Trophoblast cell (in vitro differentiated cells and primary cell): ENCODE data around the gene MCL1.

ENCODE experiments used
- DNase-seq, 2 donors: peaks; one replicate each; pipeline ENCODE4 v3.0.0-alpha.2; 2016
- H2AFZ ChIP-seq: 2 replicates; pipeline ENCODE4 v1.6.1; 2013; ENCODE audit warnings: low read length, moderate library complexity, mild to moderate bottlenecking; ENCODE audit not compliant: insufficient read depth, poor library complexity
- H2AK5ac ChIP-seq: 2 replicates; pipeline ENCODE4 v1.6.1; 2013; ENCODE audit warnings: mild to moderate bottlenecking, low read length
- H2BK120ac ChIP-seq: 2 replicates; pipeline ENCODE4 v1.6.1; 2013; ENCODE audit warnings: low read length, mild to moderate bottlenecking, moderate library complexity; ENCODE audit not compliant: insufficient read depth, poor library complexity
- H2BK12ac ChIP-seq: 2 replicates; pipeline ENCODE4 v1.6.1; 2013; ENCODE audit warnings: mild to moderate bottlenecking, low read length, moderate library complexity
- H2BK5ac ChIP-seq: 2 replicates; pipeline ENCODE4 v1.6.1; 2013; ENCODE audit warnings: low read length, low read depth, moderate library complexity, mild to moderate bottlenecking; ENCODE audit not compliant: poor library complexity
- H3K14ac ChIP-seq: 2 replicates; pipeline ENCODE4 v1.6.1; 2013; ENCODE audit warnings: mild to moderate bottlenecking, low read length
- H3K18ac ChIP-seq: 2 replicates; pipeline ENCODE4 v1.6.1; 2013; ENCODE audit warnings: mild to moderate bottlenecking, low read length
- H3K23ac ChIP-seq: 2 replicates; pipeline ENCODE4 v1.6.1; 2013; ENCODE audit warnings: low read length
- H3K27ac ChIP-seq: 2 replicates; pipeline ENCODE4 v1.5.1; 2013; ENCODE audit warnings: low read depth, mild to moderate bottlenecking, inconsistent platforms, low read length, moderate library complexity
- H3K27me3 ChIP-seq: 2 replicates; pipeline ENCODE4 v1.6.1; 2013; ENCODE audit warnings: inconsistent platforms, mild to moderate bottlenecking, low read length, moderate library complexity; ENCODE audit not compliant: insufficient read depth
- H3K36me3 ChIP-seq, 2 experiments: 1 replicate in 1 of 2; 2 replicates in 1 of 2; pipeline ENCODE4 v1.6.1; 2013; ENCODE audit warnings: low read length in 2 of 2, mild to moderate bottlenecking in 2 of 2, moderate library complexity in 1 of 2; ENCODE audit not compliant: insufficient read depth in 2 of 2, control insufficient read depth in 1 of 2
- H3K4ac ChIP-seq: 2 replicates; pipeline ENCODE4 v1.6.1; 2013; ENCODE audit warnings: low read depth, mild to moderate bottlenecking, low read length, moderate library complexity
- H3K4me1 ChIP-seq, 2 experiments: 1 replicate in 1 of 2; 2 replicates in 1 of 2; pipeline ENCODE4 v1.6.1; 2013; ENCODE audit warnings: low read length in 2 of 2, mild to moderate bottlenecking in 2 of 2, moderate library complexity in 1 of 2; ENCODE audit not compliant: insufficient read depth in 2 of 2, control insufficient read depth in 1 of 2
- H3K4me2 ChIP-seq: 2 replicates; pipeline ENCODE4 v1.6.1; 2013; ENCODE audit warnings: inconsistent platforms, mild to moderate bottlenecking, low read length, moderate library complexity
- H3K4me3 ChIP-seq: 2 replicates; pipeline ENCODE4 v1.5.1; 2013; ENCODE audit warnings: mild to moderate bottlenecking, low read depth, low read length, inconsistent platforms
- H3K79me1 ChIP-seq: one replicate; pipeline ENCODE4 v1.6.1; 2013; ENCODE audit warnings: low read length
- H3K79me2 ChIP-seq: 2 replicates; pipeline ENCODE4 v1.6.1; 2013; ENCODE audit warnings: low read length, mild to moderate bottlenecking; ENCODE audit not compliant: control insufficient read depth, insufficient read depth, poor library complexity
- H3K9ac ChIP-seq: 2 replicates; pipeline ENCODE4 v1.6.1; 2013; ENCODE audit warnings: mild to moderate bottlenecking, low read length
- H3K9me3 ChIP-seq: 2 replicates; pipeline ENCODE4 v1.6.1; 2013; ENCODE audit warnings: low read depth, mild to moderate bottlenecking, control low read depth, inconsistent platforms, low read length; ENCODE audit not compliant: insufficient read depth
- H4K12ac ChIP-seq: 2 replicates; pipeline ENCODE4 v1.6.1; 2013; ENCODE audit warnings: low read depth, mild to moderate bottlenecking, low read length, moderate library complexity
- H4K8ac ChIP-seq: 2 replicates; pipeline ENCODE4 v1.6.1; 2013; ENCODE audit warnings: low read depth, mild to moderate bottlenecking, low read length, moderate library complexity
- H4K91ac ChIP-seq: one replicate; pipeline ENCODE4 v1.6.1; 2013; ENCODE audit warnings: low read depth, mild to moderate bottlenecking, low read length, moderate library complexity
- WGBS: extraction: QIAGEN DNeasy Blood & Tissue Kit; methylation state at CpG from one replicate; pipeline ENCODE4 v1.1.7; 2013; ENCODE audit warnings: missing lambda C conversion rate; ENCODE audit not compliant: insufficient read length, insufficient coverage; ENCODE audit errors: extremely low coverage; 5-methylcytosine and 5-hydroxymethylcytosine counted together

The MCL1 gene

GRCh38 chr1:150549496-150550221 lies 29.8 kb downstream of the MCL1 start:
- Histone ChIP-seq H3K4me2 (peak overlapping the region; percentile 74), H3K9me3 (no peaks in the 10 kb centered on the region), H2BK120ac (peak overlapping the region; percentile 33), H3K9ac (peak overlapping the region; percentile 9), H4K91ac (peak overlapping the region; percentile 70), H2BK12ac (no peak overlapping the region), H3K4me3 (peak overlapping the region; percentile 53), H2AK5ac (peak overlapping the region; percentile 42), H3K36me3 (peaks cover 3 to 5% of the 10 kb centered on the region in 2 experiments), H2BK5ac (peak overlapping the region; percentile 38), H3K14ac (peak overlapping the region; percentile 66), H3K4ac (peak overlapping the region; percentile 7), H3K27ac (peak overlapping the region; percentile 91), H4K12ac (no peak overlapping the region), H3K27me3 (no peaks in the 10 kb centered on the region), H3K18ac (peak overlapping the region; percentile 62), H3K79me2 (peaks cover 7% of the 10 kb centered on the region), H3K23ac (no peak overlapping the region), H2AFZ (no peak overlapping the region), H3K79me1 (peaks cover 32% of the 10 kb centered on the region), H3K4me1 (peaks cover 34 to 40% of the 10 kb centered on the region in 2 experiments), H4K8ac (peak overlapping the region; percentile 56)
- WGBS = no CpG with 5 or more reads among the region's 43 CpGs
- DNase-seq = peak in 1 of 2 donors; percentile 55

- Histone ChIP-seq H3K4ac (peak within 1 kb of the TSS; percentile 7), H3K27ac (peak within 1 kb of the TSS; percentile 91), H4K12ac (peak within 1 kb of the TSS; percentile 66), H3K9ac (peak within 1 kb of the TSS; percentile 75), H3K14ac (peak within 1 kb of the TSS; percentile 66), H2BK120ac (peak within 1 kb of the TSS; percentile 54), H3K4me2 (peak within 1 kb of the TSS; percentile 74), H2AK5ac (peak within 1 kb of the TSS; percentile 42), H3K4me3 (peak within 1 kb of the TSS; percentile 64), H3K23ac (no peak within 1 kb of the TSS), H4K91ac (peak within 1 kb of the TSS; percentile 73), H2AFZ (peak within 1 kb of the TSS; percentile 92), H3K4me1 (peaks cover 34 to 40% of the 10 kb centered on the region in 2 experiments), H2BK5ac (peak within 1 kb of the TSS; percentile 84), H2BK12ac (peak within 1 kb of the TSS; percentile 41), H3K79me1 (peaks cover 32% of the 10 kb centered on the region), H4K8ac (peak within 1 kb of the TSS; percentile 56), H3K27me3 (no peaks in the 10 kb centered on the region), H3K9me3 (no peaks in the 10 kb centered on the region), H3K18ac (peak within 1 kb of the TSS; percentile 62), H3K36me3 (no peaks in the 10 kb centered on the region), H3K79me2 (peaks cover 7% of the 10 kb centered on the region)
- DNase-seq = peak; percentile 83
- whole genome bisulfite sequencing = no CpG with 5 or more reads among the region's 91 CpGs
Observed at GRCh38 chr1:150548632-150549495, 30.5 kb downstream of the MCL1 start, which contains the start of gene ADAMTSL4. TSS of gene ADAMTSL4 (plus strand) at chr1:150549408. CDS start at chr1:150552289, 2,881 bp downstream.

- Histone ChIP-seq H3K79me1 (peaks cover 32% of the 10 kb centered on the region), H4K12ac (no peak overlapping the region), H3K79me2 (peaks cover 7% of the 10 kb centered on the region), H3K23ac (no peak overlapping the region), H2AFZ (no peak overlapping the region), H3K4me2 (peak overlapping the region; percentile 74), H4K91ac (peak overlapping the region; percentile 31), H3K27ac (peak overlapping the region; percentile 86), H2BK5ac (no peak overlapping the region), H3K4ac (no peak overlapping the region), H3K9me3 (no peaks in the 10 kb centered on the region), H3K9ac (no peak overlapping the region), H4K8ac (no peak overlapping the region), H2BK12ac (no peak overlapping the region), H3K27me3 (no peaks in the 10 kb centered on the region), H2BK120ac (no peak overlapping the region), H3K14ac (peak overlapping the region; percentile 21), H3K4me1 (peaks cover 33 to 38% of the 10 kb centered on the region in 2 experiments), H3K4me3 (no peak overlapping the region), H3K36me3 (no peaks in the 10 kb centered on the region), H2AK5ac (no peak overlapping the region), H3K18ac (peak overlapping the region; percentile 31)
- no peak for DNase-seq
- WGBS = no CpG with 5 or more reads among the region's 4 CpGs
Observed at GRCh38 chr1:150548324-150548631, 31.1 kb downstream of the MCL1 start.

GRCh38 chr1:150546294-150546937 lies 33.0 kb downstream of the MCL1 start:
- Histone ChIP-seq H3K23ac (no peak overlapping the region), H3K9ac (no peak overlapping the region), H3K18ac (no peak overlapping the region), H2AFZ (no peak overlapping the region), H2BK12ac (no peak overlapping the region), H3K27ac (no peak overlapping the region), H3K4me1 (peaks cover 17 to 21% of the 10 kb centered on the region in 2 experiments), H4K12ac (no peak overlapping the region), H3K4me3 (no peak overlapping the region), H3K4ac (no peak overlapping the region), H3K36me3 (no peaks in the 10 kb centered on the region), H3K14ac (no peak overlapping the region), H3K79me1 (peaks cover 22% of the 10 kb centered on the region), H2AK5ac (no peak overlapping the region), H2BK5ac (no peak overlapping the region), H3K27me3 (no peaks in the 10 kb centered on the region), H2BK120ac (no peak overlapping the region), H4K91ac (no peak overlapping the region), H3K4me2 (no peak overlapping the region), H3K79me2 (peaks cover 7% of the 10 kb centered on the region), H4K8ac (no peak overlapping the region), H3K9me3 (no peaks in the 10 kb centered on the region)
- no peak for DNase-seq
- WGBS = no CpG with 5 or more reads among the region's 16 CpGs
